ENCODE results near the gene GOLGA6L7. TPM values are rescaled to one million over a fixed set of nuclear protein-coding genes. Genes with fewer than 3 reads are reported as not detected.
A peak's percentile ranks its signal among the peaks of the same experiment; 100 is the strongest.
"Not testable (repeated sequence)": the region's sequence is repeated elsewhere in the genome, so short reads cannot be mapped to it uniquely, and the experiment has no call there.

Gene GOLGA6L7, protein sequence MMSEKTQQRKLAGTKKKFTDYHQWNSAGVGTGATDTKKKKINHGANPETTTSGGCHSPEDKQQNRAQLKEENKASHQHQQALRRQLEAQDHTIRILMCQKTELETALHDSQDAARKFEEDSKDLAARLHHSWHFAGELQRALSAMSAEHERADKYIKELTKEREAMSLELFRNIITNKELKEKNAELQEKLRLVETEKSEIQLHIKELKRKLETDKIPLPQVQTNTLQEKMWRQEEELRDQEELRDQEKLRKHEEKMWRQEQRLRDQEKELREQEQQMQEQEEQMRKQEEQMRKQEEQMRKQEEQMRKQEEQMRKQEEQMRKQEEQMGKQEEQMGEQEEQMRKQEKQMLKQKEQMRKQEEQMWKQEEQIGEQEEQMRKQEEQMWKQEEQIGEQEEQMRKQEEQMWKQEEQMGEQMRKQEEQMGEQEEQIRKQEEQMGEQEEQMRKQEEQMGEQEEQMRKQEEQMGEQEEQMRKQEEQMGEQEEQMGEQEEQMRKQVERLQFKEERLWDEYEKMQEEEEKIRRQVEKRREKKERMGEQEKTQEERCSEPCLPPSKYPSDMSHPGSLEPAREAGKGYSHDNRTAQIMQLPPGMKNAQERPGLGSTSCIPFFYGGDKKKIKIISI
- total RNA-seq = not detected

DNA sequence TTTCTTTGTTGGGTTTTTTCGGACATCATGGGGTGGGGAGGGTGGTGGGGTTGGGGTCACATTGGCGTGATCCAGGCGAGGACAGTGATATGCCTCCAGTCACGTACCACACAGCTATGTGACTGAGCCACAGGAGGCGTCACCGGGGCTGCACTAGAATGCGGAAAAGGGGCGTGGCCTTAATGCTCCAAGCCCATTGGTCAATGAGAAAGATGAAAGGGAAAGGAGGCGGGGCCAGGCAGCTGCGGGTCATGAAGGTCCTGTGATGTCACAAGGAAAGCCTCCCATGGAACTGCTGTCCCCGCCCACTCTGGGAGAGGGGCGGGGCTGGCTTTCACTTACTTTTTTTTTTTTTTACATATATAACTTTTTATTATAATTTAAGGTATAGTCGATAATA is at the start of gene GOLGA6L7:
Gene GOLGA6L7, minus strand, starts transcription at position 124 of the 400 bp plus-strand sequence. Its CDS starts 95 bp downstream, at position 29.
- not testable (repeated sequence) for H3K9me3 Mint-ChIP-seq; H3K27me3 Mint-ChIP-seq (ENCODE audit: low read depth); ATAC-seq (replicated peaks in 1 of 2); H3K4me3 Mint-ChIP-seq; H3K36me3 Mint-ChIP-seq (ENCODE audit: insufficient read depth in 2 of 2); DNase-seq; H3K27ac Mint-ChIP-seq; H3K4me1 Mint-ChIP-seq (ENCODE audit: low read depth)

- no peak overlapping the region for H3K4me3 Mint-ChIP-seq
- H3K4me1 Mint-ChIP-seq (ENCODE audit: low read depth) = peaks cover 52% of the 10 kb centered on the region
- no peaks in the 10 kb centered on the region for H3K36me3 Mint-ChIP-seq (ENCODE audit: insufficient read depth in 2 of 2)
- DNase-seq (no peak), ATAC-seq (replicated peaks in 1 of 2) (peak; percentile 16 to 35)
- H3K9me3 Mint-ChIP-seq = no peaks in the 10 kb centered on the region
- no peaks in the 10 kb centered on the region for H3K27me3 Mint-ChIP-seq (ENCODE audit: low read depth)
- no peak overlapping the region for H3K27ac Mint-ChIP-seq
Measured at GRCh38 chr15:28897861-28898585, 49.6 kb upstream of the GOLGA6L7 start.

DNA sequence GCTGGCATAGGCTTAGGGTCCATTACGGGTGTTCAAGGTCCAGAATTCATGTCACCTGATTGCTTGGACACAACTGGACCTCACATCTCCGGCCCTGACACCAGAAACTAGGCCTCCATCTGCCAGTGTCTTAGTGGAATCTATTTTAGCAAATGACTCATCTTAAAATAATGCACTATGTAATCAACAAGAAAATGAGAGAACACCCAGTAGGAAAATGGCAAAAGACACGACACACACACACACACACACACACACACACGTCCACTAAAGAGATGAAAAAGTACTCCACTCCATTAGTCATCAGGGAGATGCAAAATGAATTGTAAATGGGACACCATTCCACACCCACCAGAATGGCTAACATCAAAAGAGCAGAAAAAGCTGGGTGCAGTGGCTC is 48.5 kb upstream of the GOLGA6L7 start:
- Mint-ChIP-seq H3K36me3 (ENCODE audit: insufficient read depth in 2 of 2) (no peaks in the 10 kb centered on the region), H3K4me1 (ENCODE audit: low read depth) (peaks cover 46% of the 10 kb centered on the region), H3K27me3 (ENCODE audit: low read depth) (no peaks in the 10 kb centered on the region), H3K9me3 (no peaks in the 10 kb centered on the region), H3K27ac (no peak overlapping the region), H3K4me3 (no peak overlapping the region)
- DNase-seq (no peak), ATAC-seq (replicated peaks in 1 of 2) (no peak)

GRCh38 chr15:28895566-28895965 is 47.1 kb upstream of the GOLGA6L7 start:
- Mint-ChIP-seq H3K9me3 (no peaks in the 10 kb centered on the region), H3K27me3 (ENCODE audit: low read depth) (no peaks in the 10 kb centered on the region), H3K36me3 (ENCODE audit: insufficient read depth in 2 of 2) (no peaks in the 10 kb centered on the region), H3K27ac (no peak overlapping the region), H3K4me1 (ENCODE audit: low read depth) (peaks cover 52% of the 10 kb centered on the region), H3K4me3 (no peak overlapping the region)
- no peak for ATAC-seq (replicated peaks in 1 of 2)
- DNase-seq = no peak

DNA sequence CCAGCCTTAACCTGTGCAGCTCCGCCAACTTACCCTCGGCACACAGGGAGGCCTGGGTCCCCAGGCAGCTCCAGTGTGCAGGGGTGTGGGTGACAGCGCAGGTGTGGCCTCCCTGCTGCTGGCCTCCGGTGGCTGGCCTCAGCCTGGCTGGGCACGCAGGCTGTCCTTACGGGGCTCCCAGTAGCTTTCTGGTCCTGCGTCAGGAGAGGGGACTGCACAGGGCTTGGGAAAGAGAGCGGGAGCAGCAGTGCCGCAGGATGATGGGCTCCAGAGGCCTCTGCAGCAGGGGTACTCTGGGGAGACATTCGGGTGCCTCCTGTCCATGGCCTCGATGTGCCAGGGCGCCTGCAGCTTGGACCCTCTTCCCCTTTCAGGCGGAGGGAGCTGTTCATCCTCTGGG is 46.7 kb upstream of the GOLGA6L7 start:
- no peaks in the 10 kb centered on the region for H3K27me3 Mint-ChIP-seq (ENCODE audit: low read depth)
- H3K4me1 Mint-ChIP-seq (ENCODE audit: low read depth) = peaks cover 52% of the 10 kb centered on the region

DNA sequence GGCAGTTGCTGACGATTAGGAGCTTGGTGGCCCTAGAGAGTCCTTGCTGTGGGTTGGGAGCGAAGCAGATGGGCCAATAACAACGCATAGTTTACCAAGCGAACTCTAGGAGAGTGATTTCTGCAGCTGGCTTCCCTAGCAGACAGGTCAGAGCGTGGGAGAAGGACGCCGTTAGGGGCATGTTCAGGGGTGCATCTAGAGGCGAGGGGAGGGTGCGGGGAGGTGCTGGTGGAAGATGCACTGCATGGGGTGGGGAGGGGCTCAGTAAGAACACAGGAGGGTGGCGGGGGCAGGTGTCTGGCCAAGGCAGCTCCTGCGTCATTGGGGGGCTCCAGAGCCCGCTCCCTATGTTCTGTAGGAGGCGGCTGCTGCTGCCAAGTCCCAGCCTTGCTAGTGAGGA is 46.2 kb upstream of the GOLGA6L7 start:
- Mint-ChIP-seq H3K4me3 (no peak overlapping the region), H3K27me3 (ENCODE audit: low read depth) (no peaks in the 10 kb centered on the region), H3K27ac (no peak overlapping the region), H3K4me1 (ENCODE audit: low read depth) (peaks cover 52% of the 10 kb centered on the region), H3K9me3 (no peaks in the 10 kb centered on the region), H3K36me3 (ENCODE audit: insufficient read depth in 2 of 2) (no peaks in the 10 kb centered on the region)
- ATAC-seq (replicated peaks in 1 of 2) (no peak), DNase-seq (no peak)

More for the DNA sequence above, 46.7 kb upstream of the GOLGA6L7 start:
- ATAC-seq (replicated peaks in 1 of 2) (no peak), DNase-seq (no peak)
- Mint-ChIP-seq H3K9me3 (no peaks in the 10 kb centered on the region), H3K4me3 (no peak overlapping the region), H3K36me3 (ENCODE audit: insufficient read depth in 2 of 2) (no peaks in the 10 kb centered on the region), H3K27ac (no peak overlapping the region)

DNA sequence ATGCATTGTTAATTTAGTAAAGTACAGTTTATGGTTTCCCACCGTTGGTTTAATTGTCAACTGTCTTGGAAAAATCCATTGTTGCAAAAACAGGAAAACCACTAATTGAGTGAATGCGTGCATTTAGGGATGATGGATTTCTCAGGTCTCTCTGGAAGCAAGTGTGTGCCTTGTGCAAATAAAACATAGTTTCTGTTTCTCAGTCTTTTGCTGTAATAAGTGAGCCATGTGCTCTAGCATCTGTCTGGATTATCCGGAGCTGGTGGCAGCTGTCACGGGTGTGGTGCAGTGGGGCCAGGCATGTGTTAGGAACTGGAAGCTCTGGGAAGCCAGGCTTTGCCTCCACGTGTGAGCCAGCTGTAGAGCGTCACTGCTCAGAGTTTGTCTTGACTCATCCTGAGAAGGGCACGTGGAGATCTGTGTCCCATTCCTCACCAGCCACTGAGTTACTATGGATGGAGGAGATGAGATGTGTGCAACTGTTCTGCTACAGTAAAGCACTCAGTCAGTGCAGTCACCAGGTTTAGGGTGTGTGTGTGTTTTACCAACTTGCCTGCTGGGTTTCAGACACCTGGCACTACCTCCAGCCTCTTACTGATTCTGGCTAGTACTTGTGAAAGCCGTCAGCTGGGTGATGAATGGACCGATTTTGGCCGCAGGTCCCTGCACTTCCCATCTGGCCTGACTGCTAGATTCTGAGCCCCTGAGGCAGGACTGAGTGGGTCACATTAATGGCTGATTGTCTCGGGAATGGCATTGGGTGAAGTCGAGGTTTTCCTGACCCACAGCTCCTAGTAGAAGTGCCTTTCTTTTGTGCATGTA is 44.6 kb upstream of the GOLGA6L7 start:
- no peak overlapping the region for H3K4me3 Mint-ChIP-seq
- ATAC-seq (replicated peaks in 1 of 2) (no peak), DNase-seq (no peak)
- H3K27me3 Mint-ChIP-seq (ENCODE audit: low read depth) = no peaks in the 10 kb centered on the region
- H3K36me3 Mint-ChIP-seq (ENCODE audit: insufficient read depth in 2 of 2) = no peaks in the 10 kb centered on the region
- H3K27ac Mint-ChIP-seq = no peak overlapping the region
- no peaks in the 10 kb centered on the region for H3K9me3 Mint-ChIP-seq
- peaks cover 48% of the 10 kb centered on the region for H3K4me1 Mint-ChIP-seq (ENCODE audit: low read depth)

- Mint-ChIP-seq H3K27me3 (ENCODE audit: low read depth) (no peaks in the 10 kb centered on the region), H3K4me1 (ENCODE audit: low read depth) (peaks cover 50% of the 10 kb centered on the region), H3K9me3 (no peaks in the 10 kb centered on the region), H3K36me3 (ENCODE audit: insufficient read depth in 2 of 2) (no peaks in the 10 kb centered on the region), H3K27ac (peak overlapping the region; percentile 13), H3K4me3 (peak overlapping the region; percentile 53 to 84)
- DNase-seq (no peak), ATAC-seq (replicated peaks in 1 of 2) (no peak)
Measured at GRCh38 chr15:28891588-28891987, 43.1 kb upstream of the GOLGA6L7 start.

GRCh38 chr15:28890711-28891495 is 42.5 kb upstream of the GOLGA6L7 start:
- H3K4me3 Mint-ChIP-seq = peak overlapping the region; percentile 53 to 84
- no peaks in the 10 kb centered on the region for H3K9me3 Mint-ChIP-seq
- H3K4me1 Mint-ChIP-seq (ENCODE audit: low read depth) = peaks cover 50% of the 10 kb centered on the region
- peak overlapping the region; percentile 92 for H3K27ac Mint-ChIP-seq
- DNase-seq (peak; percentile 20 to 41), ATAC-seq (replicated peaks in 1 of 2) (peak; percentile 45 to 48)
- no peaks in the 10 kb centered on the region for H3K27me3 Mint-ChIP-seq (ENCODE audit: low read depth)
- no peaks in the 10 kb centered on the region for H3K36me3 Mint-ChIP-seq (ENCODE audit: insufficient read depth in 2 of 2)

GRCh38 chr15:28890291-28890690 is 41.8 kb upstream of the GOLGA6L7 start:
- not testable (repeated sequence) for ATAC-seq (replicated peaks in 1 of 2); H3K27me3 Mint-ChIP-seq (ENCODE audit: low read depth); DNase-seq; H3K9me3 Mint-ChIP-seq; H3K36me3 Mint-ChIP-seq (ENCODE audit: insufficient read depth in 2 of 2)
- H3K27ac Mint-ChIP-seq = peak overlapping the region; percentile 92
- peaks cover 50% of the 10 kb centered on the region for H3K4me1 Mint-ChIP-seq (ENCODE audit: low read depth)
- peak overlapping the region; percentile 53 to 84 for H3K4me3 Mint-ChIP-seq

GRCh38 chr15:28889871-28890270 is 41.4 kb upstream of the GOLGA6L7 start:
- peak overlapping the region in 1 of 2 donors; percentile 47 for H3K4me3 Mint-ChIP-seq
- ATAC-seq (replicated peaks in 1 of 2); H3K27me3 Mint-ChIP-seq (ENCODE audit: low read depth); H3K27ac Mint-ChIP-seq; H3K36me3 Mint-ChIP-seq (ENCODE audit: insufficient read depth in 2 of 2); DNase-seq; H3K9me3 Mint-ChIP-seq: not testable (repeated sequence)
- peaks cover 50% of the 10 kb centered on the region for H3K4me1 Mint-ChIP-seq (ENCODE audit: low read depth)

- Mint-ChIP-seq H3K9me3 (no peaks in the 10 kb centered on the region), H3K36me3 (ENCODE audit: insufficient read depth in 2 of 2) (no peaks in the 10 kb centered on the region), H3K4me3 (peak overlapping the region in 1 of 2 donors; percentile 47), H3K27ac (no peak overlapping the region), H3K4me1 (ENCODE audit: low read depth) (peaks cover 50% of the 10 kb centered on the region), H3K27me3 (ENCODE audit: low read depth) (no peaks in the 10 kb centered on the region)
- DNase-seq (no peak), ATAC-seq (replicated peaks in 1 of 2) (no peak)
Measured at GRCh38 chr15:28889346-28889745, 40.9 kb upstream of the GOLGA6L7 start.

Measured in activated T-cell treated with anti-CD3 and anti-CD28 coated beads, Interleukin-2, amount 50 U/mL, for 72 hours (primary cell).